WERI-Rb-1 (cell line): ENCODE results near the gene OOSP3.
"Not testable (repeated sequence)": the region's sequence is repeated elsewhere in the genome, so short reads cannot be mapped to it uniquely, and the experiment has no call there.

ENCODE experiments used
- DNase-seq: peaks from one replicate; pipeline ENCODE4 v3.0.0-alpha.2; 2020
- H3K27ac ChIP-seq: fragments of 250-450 bp; sonication (Bioruptor Pico); 2 replicates; pipeline ENCODE4 v1.5.1; 2020; ENCODE audit warnings: mild to moderate bottlenecking, moderate library complexity
- H3K27me3 ChIP-seq: fragments of 250-450 bp; sonication (Bioruptor Pico); 2 replicates; pipeline ENCODE4 v1.5.1; 2021; ENCODE audit warnings: mild to moderate bottlenecking, low read depth, moderate library complexity; ENCODE audit not compliant: insufficient read depth, severe bottlenecking
- H3K36me3 ChIP-seq: fragments of 250-450 bp; sonication (Bioruptor Pico); 2 replicates; pipeline ENCODE4 v1.5.1; 2020; ENCODE audit warnings: mild to moderate bottlenecking, moderate library complexity
- H3K4me3 ChIP-seq: 2 replicates; pipeline ENCODE4 v1.5.1; 2011; ENCODE audit warnings: low read depth, mild to moderate bottlenecking, control low read depth, low read length
- H3K9me3 ChIP-seq: fragments of 250-450 bp; sonication (Bioruptor Pico); 2 replicates; pipeline ENCODE4 v1.5.1; 2021; ENCODE audit warnings: mild to moderate bottlenecking, moderate library complexity; ENCODE audit not compliant: severe bottlenecking
- CTCF ChIP-seq: IDR thresholded peaks from 2 replicates; pipeline ENCODE4 v1.5.1; 2011; ENCODE audit warnings: low read depth, mild to moderate bottlenecking, control low read depth, inconsistent platforms, low read length

The OOSP3 gene

GRCh38 chr11:59877784-59878183 lies 798 bp upstream of the OOSP3 start:
- no peak overlapping the region for H3K27ac ChIP-seq
- no peak for TF ChIP-seq CTCF

GRCh38 chr11:59879567-59879966 lies 985 bp downstream of the OOSP3 start:
- H3K27me3 ChIP-seq: no peaks in the 10 kb centered on the region
- no peak for DNase-seq
- H3K9me3 ChIP-seq: no peaks in the 10 kb centered on the region
- H3K27ac ChIP-seq: no peak overlapping the region
- TF ChIP-seq CTCF: no peak
- peaks cover 4% of the 10 kb centered on the region; the same call in 1 of the 2 replicates for H3K36me3 ChIP-seq
- no peak overlapping the region for H3K4me3 ChIP-seq

More at GRCh38 chr11:59877784-59878183, 798 bp upstream of the OOSP3 start:
- Histone ChIP-seq H3K27me3 (no peaks in the 10 kb centered on the region), H3K9me3 (no peaks in the 10 kb centered on the region), H3K4me3 (no peak overlapping the region), H3K36me3 (peaks cover 4% of the 10 kb centered on the region; the same call in 1 of the 2 replicates)
- DNase-seq: no peak

GRCh38 chr11:59883597-59883996 lies 5.0 kb downstream of the OOSP3 start:
- TF ChIP-seq CTCF: no peak
- H3K27ac ChIP-seq: no peak overlapping the region
- H3K4me3 ChIP-seq: no peak overlapping the region
- no peak for DNase-seq
- no peaks in the 10 kb centered on the region for H3K27me3 ChIP-seq
- peaks cover 4% of the 10 kb centered on the region; the same call in 1 of the 2 replicates for H3K36me3 ChIP-seq
- H3K9me3 ChIP-seq: no peaks in the 10 kb centered on the region

DNA sequence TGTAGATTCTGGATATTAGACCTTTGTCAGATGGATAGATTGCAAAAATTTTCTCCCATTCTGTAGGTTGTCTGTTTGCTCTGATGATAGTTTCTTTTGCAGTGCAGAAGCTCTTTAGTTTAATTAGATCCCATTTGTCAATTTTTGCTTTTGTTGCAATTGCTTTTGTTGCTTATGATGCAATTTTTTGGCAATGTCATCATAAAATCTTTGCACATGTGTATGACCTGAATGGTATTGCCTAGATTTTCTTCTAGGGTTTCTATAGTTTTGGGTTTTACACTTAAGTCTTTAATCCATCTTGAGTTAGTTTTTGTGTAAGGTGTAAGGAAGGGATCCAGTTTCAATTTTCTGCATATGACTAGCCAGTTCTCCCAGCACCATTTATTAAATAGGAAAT lies 8.6 kb downstream of the OOSP3 start:
- H3K36me3 ChIP-seq, H3K27ac ChIP-seq, H3K9me3 ChIP-seq, H3K4me3 ChIP-seq, DNase-seq, H3K27me3 ChIP-seq: not testable (repeated sequence)

DNA sequence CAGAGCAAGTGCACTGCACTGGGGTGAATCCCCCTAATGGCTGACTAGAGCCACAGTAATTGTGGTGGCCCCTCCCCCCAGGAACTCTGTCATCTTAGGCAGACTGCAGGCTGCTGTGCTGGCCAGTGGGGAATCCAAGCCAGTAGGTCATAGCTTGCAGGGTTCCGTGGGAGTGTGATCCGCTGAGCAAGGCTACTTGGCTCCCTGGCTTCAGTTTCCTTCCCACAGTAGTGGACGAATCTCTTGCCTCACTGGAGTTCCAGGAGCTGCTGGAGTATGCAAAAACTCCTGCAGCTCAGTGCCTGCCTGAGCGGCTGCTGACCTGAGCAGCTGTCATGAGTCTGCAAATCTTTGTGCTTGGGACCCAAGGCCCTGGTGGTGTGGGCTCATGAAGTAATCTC lies 13.2 kb downstream of the OOSP3 start:
- Histone ChIP-seq H3K27ac (no peak overlapping the region), H3K4me3 (peak overlapping the region; percentile 28), H3K36me3 (no peaks in the 10 kb centered on the region), H3K9me3 (peaks cover 3% of the 10 kb centered on the region), H3K27me3 (no peaks in the 10 kb centered on the region)
- peak; percentile 71 for DNase-seq
- no peak for TF ChIP-seq CTCF

DNA sequence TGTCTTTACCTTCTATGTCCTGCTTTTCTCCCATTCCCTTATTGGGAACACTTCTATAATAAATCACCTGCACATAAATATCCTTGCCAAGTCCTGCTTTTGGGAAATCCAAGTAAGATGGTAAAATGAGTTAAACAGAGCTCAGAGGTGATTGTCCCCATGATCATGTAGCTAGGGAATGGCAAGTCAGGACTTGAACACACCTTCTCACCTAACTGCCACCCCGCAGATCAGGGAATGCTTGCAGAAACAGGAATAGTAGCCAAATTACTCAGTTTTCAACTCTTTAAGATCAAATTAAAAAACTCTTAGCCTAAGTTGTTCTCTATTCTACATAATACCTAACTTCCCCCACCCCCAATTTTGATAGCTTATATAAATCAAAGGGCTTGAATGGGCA lies 16.0 kb downstream of the OOSP3 start:
- H3K4me3 ChIP-seq: no peak overlapping the region
- no peak for DNase-seq
- no peak for TF ChIP-seq CTCF
- no peaks in the 10 kb centered on the region for H3K36me3 ChIP-seq
- no peaks in the 10 kb centered on the region for H3K9me3 ChIP-seq
- no peak overlapping the region for H3K27ac ChIP-seq
- H3K27me3 ChIP-seq: no peaks in the 10 kb centered on the region
